Measurements from ENCODE around the gene RIPOR3.
A peak's percentile ranks its signal among the peaks of the same experiment; 100 is the strongest.
"Not testable (repeated sequence)": the region's sequence is repeated elsewhere in the genome, so short reads cannot be mapped to it uniquely, and the experiment has no call there.

Gene RIPOR3

DNA sequence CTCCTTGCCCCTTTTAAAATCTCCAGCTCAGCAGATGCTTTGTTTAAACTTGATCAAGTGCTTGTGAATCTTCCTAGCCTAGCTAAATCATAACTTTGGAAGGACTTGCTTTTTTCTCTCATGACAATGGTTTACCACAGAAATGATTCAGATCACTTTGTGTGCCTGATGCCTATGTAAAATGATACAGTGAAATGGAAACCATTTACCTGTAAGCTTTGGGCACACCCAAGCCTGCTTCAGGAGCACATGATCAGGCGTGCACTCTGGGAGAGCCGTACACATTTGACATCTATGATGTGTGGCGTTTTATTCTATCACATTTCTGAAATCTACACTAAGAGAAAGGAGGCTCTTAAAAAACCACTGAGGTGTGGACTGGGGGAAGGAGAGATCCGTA is 140.1 kb downstream of the RIPOR3 start:
- DNase-seq (ENCODE audit: low spot score) = no peak

DNA sequence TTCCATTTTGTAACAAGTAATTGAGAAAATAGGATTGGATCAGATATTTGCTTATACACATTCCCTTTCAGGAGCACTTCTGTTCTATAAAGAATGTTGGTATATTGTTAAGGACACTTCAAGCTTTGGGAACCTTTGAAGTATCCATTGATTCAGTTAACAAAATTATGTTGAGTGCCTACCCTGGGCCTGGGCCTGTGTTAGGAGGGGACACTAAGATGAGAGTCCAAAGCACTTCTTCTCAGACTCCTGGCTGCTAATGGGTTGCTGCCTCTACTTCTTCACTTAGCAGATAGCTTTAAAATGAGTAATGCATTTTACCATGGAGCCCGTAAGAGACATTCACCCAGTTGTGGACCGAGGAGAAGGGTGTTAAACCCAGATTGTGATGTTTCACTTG is 140.8 kb downstream of the RIPOR3 start:
- no peak for DNase-seq (ENCODE audit: low spot score)

DNA sequence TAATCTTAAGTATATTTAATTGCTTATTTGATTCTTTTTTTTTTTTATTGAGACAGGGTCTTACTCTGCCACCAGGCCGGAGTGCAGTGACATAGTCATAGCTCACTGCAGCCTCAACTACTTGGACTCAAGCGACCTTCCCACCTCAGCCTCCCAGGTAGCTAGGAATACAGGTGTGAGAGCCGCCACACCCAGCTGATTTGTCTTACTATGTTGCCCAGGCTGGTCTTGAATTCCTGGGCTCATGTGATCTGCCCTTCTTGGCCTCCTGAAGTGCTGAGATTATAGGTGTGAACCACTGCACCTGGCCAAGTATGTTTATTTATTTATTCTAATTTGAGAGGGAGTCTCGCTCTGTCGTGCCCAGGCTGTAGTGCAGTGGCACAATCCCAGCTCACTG is 142.9 kb downstream of the RIPOR3 start:
- no peak for DNase-seq (ENCODE audit: low spot score)

DNA sequence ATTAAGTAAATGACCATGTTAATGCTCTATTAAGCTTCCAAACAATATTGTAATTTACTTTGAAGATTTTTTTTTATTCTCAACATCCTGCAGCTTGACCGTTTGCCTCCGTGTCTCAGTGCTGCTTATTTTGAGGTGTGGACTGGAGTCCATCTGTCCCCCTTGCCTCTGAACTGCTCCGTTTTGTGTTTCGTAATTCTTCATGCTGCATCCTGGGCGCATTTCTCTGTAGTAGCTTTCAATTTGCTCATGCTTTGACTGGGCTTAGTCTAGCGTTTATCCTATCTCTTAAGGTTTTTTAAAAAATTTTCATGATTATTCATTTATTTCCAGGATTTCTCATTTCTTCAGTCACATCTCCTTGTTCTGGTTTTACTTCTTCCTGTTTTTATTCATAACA is 143.4 kb downstream of the RIPOR3 start:
- no peak for DNase-seq (ENCODE audit: low spot score)

DNA sequence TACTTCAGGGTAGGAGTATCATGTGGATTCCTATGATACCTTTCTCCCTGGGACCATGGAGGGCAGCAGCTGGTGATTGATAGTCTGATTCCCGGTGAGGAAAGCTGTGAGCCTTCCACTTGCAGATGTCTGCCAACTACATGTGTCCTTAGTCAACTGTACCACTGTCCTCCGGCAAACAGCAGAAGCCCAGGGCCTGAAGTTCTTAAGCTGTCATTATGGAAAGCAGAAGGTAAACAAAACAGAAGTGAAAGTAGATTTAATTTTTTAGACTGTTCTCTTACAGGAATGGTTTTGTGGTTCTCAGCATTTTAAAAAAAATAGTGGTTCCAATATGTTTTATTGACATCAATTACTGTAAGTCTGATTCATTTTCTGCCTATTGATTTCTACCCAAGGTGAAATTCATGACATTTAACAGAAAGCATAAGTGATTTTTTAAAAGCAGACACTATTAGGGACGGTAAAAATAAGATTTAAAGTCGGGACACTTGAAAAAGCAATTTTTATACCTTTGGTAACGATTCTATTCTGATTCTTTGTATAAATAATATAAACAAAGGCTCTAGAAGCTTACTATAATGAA is 144.5 kb downstream of the RIPOR3 start:
- no peak for DNase-seq (ENCODE audit: low spot score)

DNA sequence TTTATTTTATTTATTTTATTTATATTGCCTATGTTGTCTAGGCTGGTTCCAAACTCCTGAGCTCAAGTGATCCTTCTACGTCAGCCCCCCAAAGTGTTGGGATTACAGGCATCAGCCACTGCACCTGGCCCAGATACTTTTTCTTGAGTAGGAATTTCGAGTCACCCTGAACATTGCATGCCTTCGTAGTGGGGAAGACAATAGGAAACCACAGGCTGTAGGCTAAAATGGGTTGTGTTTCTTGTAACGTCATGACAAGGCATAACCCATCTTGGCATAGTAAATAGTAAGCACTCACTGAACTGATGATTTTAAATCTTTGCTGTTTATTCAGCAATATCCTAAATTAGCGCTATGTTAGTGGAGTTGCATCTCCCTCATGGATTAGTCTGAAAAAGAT is 146.2 kb downstream of the RIPOR3 start:
- DNase-seq (ENCODE audit: low spot score) = no peak

DNA sequence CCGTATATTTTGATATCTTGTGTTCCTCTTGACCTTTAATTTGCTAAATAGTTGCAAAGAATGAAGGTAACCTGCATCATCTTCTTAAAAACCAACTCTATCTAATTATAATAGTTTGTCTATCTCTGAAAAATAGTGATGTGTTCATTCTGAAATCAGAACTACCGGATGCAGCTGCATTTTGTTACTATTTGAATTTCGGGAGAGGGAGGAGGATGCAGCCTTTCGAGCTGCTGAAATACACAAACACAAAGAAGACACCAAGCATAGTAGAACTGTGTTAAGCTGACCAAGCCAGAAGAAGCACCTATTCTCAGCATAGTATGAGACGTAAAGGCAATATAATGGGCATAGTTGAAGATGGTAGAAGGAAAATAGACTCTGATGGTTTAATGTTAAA is 148.0 kb downstream of the RIPOR3 start:
- DNase-seq (ENCODE audit: low spot score) = no peak

DNA sequence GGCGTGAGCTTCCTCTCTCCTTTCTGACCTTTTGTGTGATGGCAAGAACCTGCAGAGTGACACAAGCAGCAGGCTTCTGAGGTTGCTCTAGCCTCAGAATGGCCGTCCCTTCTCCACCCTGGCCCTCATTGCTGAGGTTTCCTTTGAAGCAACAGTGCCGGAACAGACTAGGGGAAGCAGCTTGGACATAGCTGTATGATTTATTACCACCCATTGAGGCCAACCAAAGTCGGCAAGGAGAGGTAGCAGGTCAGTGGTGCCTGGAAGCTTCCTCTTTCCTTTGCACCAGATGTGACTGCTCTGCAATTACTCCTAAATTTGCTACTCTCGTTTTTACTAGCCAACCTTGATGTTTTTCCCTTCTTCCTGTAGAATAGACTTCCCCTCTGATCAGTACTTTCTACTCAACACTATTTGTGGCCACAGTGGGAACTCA is 149.7 kb downstream of the RIPOR3 start:
- DNase-seq (ENCODE audit: low spot score) = peak; percentile 64

DNA sequence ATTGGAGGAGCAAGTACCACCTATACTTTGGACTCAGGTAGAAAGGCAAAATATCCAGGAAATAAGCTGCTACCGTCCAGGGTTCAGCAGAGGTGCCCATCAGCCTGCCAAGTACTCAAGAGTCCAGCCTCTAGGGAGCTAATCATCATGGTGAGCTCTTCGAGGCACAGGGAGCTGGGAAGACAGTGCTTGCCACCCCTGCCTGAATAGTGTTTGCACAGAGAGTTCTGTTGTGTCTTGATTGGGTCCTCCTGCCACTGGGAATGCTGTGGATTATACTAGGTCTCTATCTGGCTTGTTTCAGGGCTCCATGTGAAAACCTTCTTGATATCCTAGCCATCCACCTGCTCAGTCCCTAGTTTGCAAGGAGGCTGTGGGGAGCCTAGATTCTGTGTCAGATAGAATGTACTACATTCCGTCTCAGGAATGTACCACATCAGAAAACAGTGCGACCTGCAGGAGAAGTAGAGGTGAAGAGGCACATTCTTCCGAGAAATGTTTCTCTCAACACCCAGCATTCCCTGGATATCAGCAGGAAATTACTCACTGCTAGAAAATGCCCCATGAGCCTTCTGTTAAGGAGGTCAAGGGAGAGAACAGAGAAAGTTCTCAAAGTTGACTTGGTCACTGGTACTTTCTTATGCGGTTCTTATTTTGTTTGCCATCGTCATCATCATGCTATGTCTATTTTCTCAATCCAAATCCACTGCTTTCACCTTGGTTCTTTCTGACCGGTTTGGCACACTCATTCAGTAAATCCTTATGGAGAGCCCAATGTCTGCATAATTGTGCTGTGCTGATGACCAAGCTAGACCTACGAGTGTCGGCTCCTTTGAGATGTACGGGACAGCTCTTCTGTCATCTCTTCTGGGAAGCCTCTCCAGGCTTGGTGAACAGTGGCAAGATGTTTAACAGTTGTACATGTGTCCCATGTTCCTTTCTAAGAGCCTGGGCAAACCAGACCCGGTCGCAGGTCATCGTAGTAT is 150.4 kb downstream of the RIPOR3 start:
- DNase-seq (ENCODE audit: low spot score) = peak; percentile 95

DNA sequence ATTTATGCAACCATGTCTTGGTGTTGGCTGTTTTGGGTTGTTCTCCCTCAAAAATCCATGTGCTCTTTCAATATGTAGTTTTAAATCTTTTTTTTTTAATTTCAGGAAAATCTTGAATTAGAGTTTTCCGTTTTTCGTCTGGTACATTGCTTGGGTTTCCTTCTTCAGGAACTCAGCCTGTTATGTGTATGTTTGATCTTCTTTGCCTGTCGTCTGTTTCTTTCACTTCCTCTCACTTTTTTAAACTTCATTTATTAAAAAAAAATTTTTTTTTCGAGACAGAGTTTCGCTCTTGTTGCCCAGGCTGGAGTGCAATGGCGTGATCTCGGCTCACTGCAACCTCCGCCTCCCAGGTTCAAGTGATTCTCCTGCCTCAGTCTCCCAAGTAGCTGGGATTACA is 151.5 kb downstream of the RIPOR3 start:
- DNase-seq (ENCODE audit: low spot score) = not testable (repeated sequence)

DNA sequence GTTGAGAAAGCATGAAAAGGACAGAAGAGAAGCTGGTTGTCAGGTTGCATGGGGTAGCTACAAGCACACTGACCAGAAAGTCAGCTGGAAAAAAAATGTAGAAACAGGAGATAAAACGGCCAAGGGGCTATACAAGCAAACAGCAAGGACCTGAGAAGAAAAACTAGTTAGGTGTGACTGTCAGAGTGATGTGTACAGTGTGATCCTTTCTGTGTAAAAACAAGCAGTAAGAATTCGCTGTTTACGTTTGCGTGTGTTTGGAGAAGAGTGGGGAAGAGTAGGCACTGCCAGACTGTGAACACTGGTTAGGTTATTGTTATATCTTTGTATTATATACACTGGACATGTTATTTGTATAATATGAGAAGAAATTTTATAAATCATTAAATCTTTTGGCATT is 153.1 kb downstream of the RIPOR3 start:
- DNase-seq (ENCODE audit: low spot score) = no peak

DNA sequence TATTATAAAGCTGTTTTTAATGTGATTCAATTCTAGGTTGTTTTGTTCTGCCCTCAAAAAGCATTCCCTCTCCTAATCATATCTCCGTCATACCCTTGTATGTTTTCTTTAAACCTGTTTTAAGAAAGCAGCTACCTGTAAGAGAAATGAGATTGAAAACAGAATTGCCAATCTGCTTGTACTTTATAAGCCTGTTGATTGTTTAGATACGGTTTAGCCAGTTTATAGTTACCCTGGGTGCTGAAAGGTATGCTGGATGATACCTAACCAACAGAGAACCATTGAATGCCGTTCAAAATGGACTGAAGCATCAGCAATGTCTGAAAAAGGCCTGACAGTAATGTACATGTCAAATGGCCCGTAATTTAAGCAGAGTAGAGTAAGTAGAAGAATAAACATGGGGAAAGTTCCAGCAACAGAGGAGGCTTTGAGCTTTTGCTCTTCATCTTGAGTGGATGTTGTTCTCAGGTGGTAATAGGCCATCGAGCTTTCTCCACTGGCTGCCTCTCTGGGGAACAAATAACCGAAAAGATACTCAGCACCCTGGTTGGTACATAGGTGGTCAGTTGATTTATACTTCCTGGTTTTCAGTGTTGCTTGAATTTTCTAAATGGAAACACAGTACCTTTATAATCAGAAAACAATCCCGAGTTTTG is 153.7 kb downstream of the RIPOR3 start:
- DNase-seq (ENCODE audit: low spot score) = no peak

DNA sequence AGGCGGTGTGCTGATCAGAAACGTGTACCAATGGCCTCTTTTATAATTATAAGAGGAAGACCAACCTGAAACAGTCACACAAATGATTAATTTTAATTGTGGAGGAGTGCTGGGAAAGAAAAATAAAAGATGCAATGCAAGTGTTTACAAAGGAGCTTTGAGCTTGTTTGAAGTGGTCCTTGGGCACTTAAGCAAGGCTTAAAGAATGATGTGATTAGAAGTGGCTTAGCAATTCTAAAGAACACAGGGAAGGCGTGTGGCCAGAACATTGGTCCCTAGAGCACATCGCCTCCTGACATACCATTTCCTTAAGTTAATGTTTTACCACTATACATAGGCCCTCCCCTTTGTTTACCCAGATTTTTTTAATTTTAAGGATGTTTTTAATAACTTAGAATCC is 155.0 kb downstream of the RIPOR3 start:
- no peak for DNase-seq (ENCODE audit: low spot score)
